ENCODE results near the gene AMOTL2. TPM values are rescaled to one million over a fixed set of nuclear protein-coding genes. Genes with fewer than 3 reads are reported as not detected.
A peak's percentile ranks its signal among the peaks of the same experiment; 100 is the strongest.

AMOTL2 gene
- total and polyA plus RNA-seq, 2 experiments from 2014 or later, result 17.9 to 102 TPM

GRCh38 chr3:134366221-134366927 is 7.9 kb downstream of the AMOTL2 start:
- Histone ChIP-seq H4K20me1 (replicated peaks; ENCODE audit: insufficient read depth) (peaks cover 30% of the 10 kb centered on the region), H3K27ac (ENCODE audit: low read depth) (peak overlapping the region; percentile 99; the same call in 1 of the 2 replicates), H3K36me3 (ENCODE audit: insufficient read depth) (peaks cover 59% of the 10 kb centered on the region), H3K79me2 (replicated peaks; ENCODE audit: insufficient read depth) (peaks cover 36% of the 10 kb centered on the region), H3K9me2 (ENCODE audit: insufficient read depth) (no peaks in the 10 kb centered on the region), H2AFZ (no peak overlapping the region), H3K4me1 (ENCODE audit: insufficient read depth) (peaks cover 31% of the 10 kb centered on the region), H3K4me3 (no peak overlapping the region), H3F3A (replicated peaks; ENCODE audit: low read depth) (peaks cover 36% of the 10 kb centered on the region), H3K27me3 (ENCODE audit: insufficient read depth) (no peaks in the 10 kb centered on the region), H3K4me2 (no peak overlapping the region)
- H3K4me3 Mint-ChIP-seq, result no peak overlapping the region
- TF ChIP-seq NANOG (IDR thresholded peaks at IDR 0.05; ENCODE audit: borderline replicate concordance), result no peak
- no peak for TF ChIP-seq STAT1 (IDR thresholded peaks at IDR 0.05; ENCODE audit: unreplicated experiment)
- no peak for TF ChIP-seq REST (IDR thresholded peaks at IDR 0.05; ENCODE audit: unreplicated experiment)
- TF ChIP-seq EZH2 (IDR thresholded peaks at IDR 0.05; ENCODE audit: low read depth, unreplicated experiment), result no peak
- TF ChIP-seq CREB1 (CRISPR knock-in tag; IDR thresholded peaks at IDR 0.05; ENCODE audit: low read depth), result no peak
- TF ChIP-seq JUNB (IDR thresholded peaks at IDR 0.05; ENCODE audit: unreplicated experiment), result no peak
- TF ChIP-seq ZNF462 (CRISPR knock-in tag; IDR thresholded peaks at IDR 0.05), result no peak
- TF ChIP-seq POLR2AphosphoS5 (IDR thresholded peaks at IDR 0.05; ENCODE audit: low read depth), result no peak
- no peak for TF ChIP-seq EZH2phosphoT487 (IDR thresholded peaks at IDR 0.05; ENCODE audit: unreplicated experiment)
- no peak for TF ChIP-seq CTCF (conservative IDR thresholded peaks at IDR 0.05; ENCODE audit: low read depth in 2 of 2)
- ATAC-seq (no peak), DNase-seq (ENCODE audit: low spot score) (no peak)
- peaks cover 60% of the 10 kb centered on the region for H3K4me1 Mint-ChIP-seq
- H3K27ac Mint-ChIP-seq, result no peak overlapping the region
- H3K27me3 Mint-ChIP-seq (ENCODE audit: insufficient read depth, low read depth, poor library complexity), result peaks cover 15% of the 10 kb centered on the region
- peaks cover 93% of the 10 kb centered on the region for H3K36me3 Mint-ChIP-seq (ENCODE audit: low read depth)
- H3K9me3 Mint-ChIP-seq, result no peaks in the 10 kb centered on the region; the same call in 2 of the 3 replicates
